Hepatocyte (in vitro differentiated cells): Measurements from ENCODE around the gene RASSF1. TPM values are rescaled to one million over a fixed set of nuclear protein-coding genes. Genes with fewer than 3 reads are reported as not detected.
A peak's percentile ranks its signal among the peaks of the same experiment; 100 is the strongest.

Experiments
- DNase-seq: peaks from one replicate; pipeline ENCODE4 v3.0.0-alpha.2; 2016; ENCODE audit warnings: low spot score
- H2AFZ ChIP-seq: fragments of 200-600 bp; sonication (generic); 2 replicates; pipeline ENCODE4 v1.6.0; 2016; ENCODE audit warnings: antibody characterized with exemption, mild to moderate bottlenecking
- H3K27ac ChIP-seq: fragments of 200-600 bp; sonication (generic); 2 replicates; pipeline ENCODE4 v1.5.1; 2016; ENCODE audit warnings: mild to moderate bottlenecking
- H3K27me3 ChIP-seq: fragments of 200-600 bp; sonication (generic); 2 replicates; pipeline ENCODE4 v1.6.1; 2016
- H3K36me3 ChIP-seq: fragments of 200-600 bp; sonication (generic); replicated peaks from 2 replicates; pipeline ENCODE4 v1.5.1; 2016; ENCODE audit warnings: low read depth; ENCODE audit not compliant: insufficient read depth
- H3K4me1 ChIP-seq: fragments of 200-600 bp; sonication (generic); 2 replicates; pipeline ENCODE4 v1.5.1; 2016; ENCODE audit warnings: mild to moderate bottlenecking, moderate library complexity; ENCODE audit not compliant: insufficient read depth
- H3K4me2 ChIP-seq: fragments of 200-600 bp; sonication (generic); 2 replicates; pipeline ENCODE4 v1.6.0; 2016
- H3K4me3 ChIP-seq: fragments of 200-600 bp; sonication (generic); 2 replicates; pipeline ENCODE4 v1.5.1; 2016; ENCODE audit warnings: mild to moderate bottlenecking
- H3K79me2 ChIP-seq: fragments of 200-600 bp; sonication (generic); 2 replicates; pipeline ENCODE4 v1.6.0; 2017; ENCODE audit warnings: mild to moderate bottlenecking
- H3K9me2 ChIP-seq: fragments of 200-600 bp; sonication (generic); replicated peaks from 2 replicates; pipeline ENCODE4 v1.6.0; 2017; ENCODE audit warnings: mild to moderate bottlenecking; ENCODE audit not compliant: insufficient read depth
- H3K9me3 ChIP-seq: fragments of 200-600 bp; sonication (generic); 2 replicates; pipeline ENCODE4 v1.5.1; 2016; ENCODE audit warnings: low read depth, mild to moderate bottlenecking
- H4K20me1 ChIP-seq: fragments of 200-600 bp; sonication (generic); 2 replicates; pipeline ENCODE4 v1.6.0; 2016; ENCODE audit warnings: mild to moderate bottlenecking; ENCODE audit not compliant: insufficient read depth, poor library complexity, severe bottlenecking
- CTCF ChIP-seq: fragments of 200-600 bp; sonication (generic); IDR thresholded peaks from 2 replicates; pipeline ENCODE4 v1.5.1; 2016; ENCODE audit warnings: antibody characterized with exemption, mild to moderate bottlenecking; ENCODE audit not compliant: poor library complexity
- EZH2 ChIP-seq: fragments of 200-600 bp; sonication (generic); IDR thresholded peaks from 2 replicates; pipeline ENCODE4 v1.6.1; 2016; ENCODE audit warnings: antibody characterized with exemption, mild to moderate bottlenecking, borderline replicate concordance
- EZH2phosphoT487 ChIP-seq: fragments of 200-600 bp; sonication (generic); IDR thresholded peaks from one replicate; pipeline ENCODE4 v1.6.1; 2018; ENCODE audit warnings: antibody characterized with exemption, mild to moderate bottlenecking, low read depth, moderate library complexity; ENCODE audit not compliant: unreplicated experiment, severe bottlenecking
- WGBS: methylation state at CpG from one replicate; pipeline ENCODE4 v1.1.6; 2016; ENCODE audit warnings: low lambda C conversion rate; ENCODE audit errors: missing lambda C conversion rate; 5-methylcytosine and 5-hydroxymethylcytosine counted together
- polyA plus RNA-seq: library from polyadenylated mRNA; unstranded; fragments of >200 nt; fragmentation: Nextera tagmentation; extraction: Ambion mirVana; gene quantifications from 2 replicates; pipeline ENCODE4 v1.2.1, GENCODE V29; 2016
- total RNA-seq: library from RNA; depleted of rRNA; stranded (reverse); fragments of >200 nt; gene quantifications from 2 replicates; pipeline ENCODE4 v1.2.3, GENCODE V29; 2014

RASSF1 gene
- total and polyA plus RNA-seq, 2 experiments from 2014 or later, result 11.3 to 22.9 TPM

DNA sequence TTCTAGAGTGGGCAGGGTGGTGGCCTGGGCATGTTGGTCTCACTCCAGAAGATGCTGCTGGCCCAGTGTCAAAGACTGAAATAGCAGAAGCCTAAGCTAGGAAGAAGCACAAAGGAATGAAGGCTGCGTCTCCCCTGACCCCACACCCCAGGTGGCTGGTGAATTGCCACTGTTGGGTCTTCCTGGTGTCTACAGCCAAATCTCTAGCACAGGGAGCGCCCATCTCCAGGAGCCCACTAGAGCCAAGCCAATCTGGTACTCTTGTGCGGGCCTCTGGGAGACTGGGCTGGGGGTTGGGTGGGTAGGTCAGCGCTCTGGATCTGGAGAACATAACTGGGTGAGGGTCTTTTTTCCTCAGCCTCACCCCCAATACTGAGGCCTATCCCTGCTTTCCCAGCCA is 13.5 kb downstream of the RASSF1 start:
- peaks cover 24% of the 10 kb centered on the region for H3K79me2 ChIP-seq
- peaks cover 2% of the 10 kb centered on the region for H4K20me1 ChIP-seq
- H3K36me3 ChIP-seq, result no peaks in the 10 kb centered on the region
- no peaks in the 10 kb centered on the region for H3K27me3 ChIP-seq
- no peak for DNase-seq
- H3K9me3 ChIP-seq, result no peaks in the 10 kb centered on the region
- no peaks in the 10 kb centered on the region for H3K9me2 ChIP-seq
- peaks cover 19% of the 10 kb centered on the region for H3K4me1 ChIP-seq
- peak overlapping the region; percentile 18 for H3K4me3 ChIP-seq
- TF ChIP-seq EZH2phosphoT487, result no peak
- no peak for TF ChIP-seq CTCF
- no peak for TF ChIP-seq EZH2
- WGBS, result 85% methylated on average over 4 of the region's 4 CpGs
- no peak overlapping the region for H3K27ac ChIP-seq
- H2AFZ ChIP-seq, result no peak overlapping the region
- peak overlapping the region; percentile 86 for H3K4me2 ChIP-seq

DNA sequence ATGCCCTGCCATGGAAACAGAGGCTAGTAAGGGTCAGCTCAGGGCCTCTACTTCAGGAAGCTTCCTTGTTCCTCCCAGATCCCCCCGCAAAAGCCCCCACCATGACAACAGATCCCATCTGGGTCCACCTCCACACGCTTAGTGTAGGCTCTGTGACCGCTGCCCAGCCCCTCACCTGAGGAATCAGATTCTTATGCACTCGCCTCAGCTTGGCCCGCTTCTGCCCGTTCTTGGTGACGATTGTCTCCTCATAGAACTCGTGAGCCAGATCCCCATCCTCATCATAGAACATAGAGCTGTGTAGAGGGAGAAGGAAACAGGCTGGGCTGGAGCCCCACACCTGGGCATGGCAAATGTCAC is 14.5 kb downstream of the RASSF1 start:
- H3K4me3 ChIP-seq, result no peak overlapping the region
- H3K4me1 ChIP-seq, result peaks cover 24% of the 10 kb centered on the region
- no peaks in the 10 kb centered on the region for H3K9me3 ChIP-seq
- H2AFZ ChIP-seq, result no peak overlapping the region
- H3K27ac ChIP-seq, result no peak overlapping the region
- no peak overlapping the region for H3K4me2 ChIP-seq
- TF ChIP-seq EZH2phosphoT487 (no peak), EZH2 (no peak), CTCF (no peak)
- H3K79me2 ChIP-seq, result peaks cover 20% of the 10 kb centered on the region
- 95% methylated on average over 8 of the region's 8 CpGs for whole genome bisulfite sequencing
- H3K36me3 ChIP-seq, result no peaks in the 10 kb centered on the region
- no peak for DNase-seq
- H4K20me1 ChIP-seq, result peaks cover 2% of the 10 kb centered on the region
- H3K9me2 ChIP-seq, result no peaks in the 10 kb centered on the region
- H3K27me3 ChIP-seq, result no peaks in the 10 kb centered on the region

DNA sequence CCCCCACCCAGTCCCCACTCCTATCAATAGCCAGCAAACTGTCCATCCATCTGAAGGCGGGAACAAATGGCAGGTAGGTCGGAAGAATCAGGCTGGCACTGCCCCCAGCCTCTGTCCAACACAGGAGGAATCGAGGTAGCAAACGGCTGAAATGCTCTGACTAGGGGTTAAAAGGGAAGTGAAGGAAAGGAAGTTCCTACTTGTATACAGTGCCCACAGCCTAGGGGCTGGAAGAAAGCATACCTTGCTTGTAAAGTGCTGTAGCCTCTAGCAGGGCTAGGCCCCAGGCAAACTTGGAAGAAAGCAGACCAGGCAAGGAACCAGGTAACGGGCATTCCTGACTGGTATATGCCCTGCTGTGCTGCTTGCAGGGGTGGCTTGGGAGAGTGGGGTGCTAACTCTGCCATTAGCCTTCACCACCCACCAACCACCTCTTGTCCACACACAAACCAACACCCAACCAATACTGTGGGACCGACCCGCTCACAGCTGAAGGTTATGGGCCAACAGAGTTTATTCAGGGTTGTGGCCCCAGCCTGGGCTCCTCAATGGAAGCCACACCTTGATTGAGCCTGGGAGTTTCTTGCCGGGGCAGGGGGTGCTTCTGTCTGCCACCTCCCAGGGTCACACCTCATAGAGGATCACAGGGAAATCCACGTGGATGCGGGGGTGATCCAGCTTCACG is 15.0 kb downstream of the RASSF1 start:
- Histone ChIP-seq H3K9me2 (no peaks in the 10 kb centered on the region), H3K79me2 (peaks cover 22% of the 10 kb centered on the region), H3K9me3 (no peaks in the 10 kb centered on the region), H3K4me3 (no peak overlapping the region), H2AFZ (no peak overlapping the region), H3K4me1 (peaks cover 24% of the 10 kb centered on the region), H3K27me3 (no peaks in the 10 kb centered on the region), H3K27ac (no peak overlapping the region), H3K36me3 (no peaks in the 10 kb centered on the region), H3K4me2 (no peak overlapping the region), H4K20me1 (peaks cover 2% of the 10 kb centered on the region)
- 96% methylated on average over 11 of the region's 11 CpGs for WGBS
- no peak for TF ChIP-seq CTCF
- no peak for TF ChIP-seq EZH2phosphoT487
- TF ChIP-seq EZH2, result no peak
- DNase-seq, result no peak

DNA sequence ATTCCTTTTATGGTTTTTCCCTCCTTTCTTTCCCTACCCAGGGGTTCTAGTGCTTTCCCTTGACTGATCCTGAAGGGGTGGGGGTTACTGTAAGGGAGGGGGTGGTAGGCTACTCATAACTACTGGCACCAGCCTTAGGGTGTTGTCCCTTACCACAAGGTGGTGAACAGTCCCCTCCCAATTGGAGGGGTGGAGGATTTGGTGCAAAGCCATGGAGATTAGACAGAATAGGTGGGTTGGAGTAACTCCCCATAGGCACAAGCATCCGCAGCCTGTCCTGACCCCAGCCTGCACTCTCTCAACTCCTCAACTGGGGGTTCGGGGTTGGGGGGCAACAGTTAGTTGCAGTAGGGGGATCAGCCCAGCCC is 15.5 kb downstream of the RASSF1 start:
- Histone ChIP-seq H3K27me3 (no peaks in the 10 kb centered on the region), H3K27ac (no peak overlapping the region), H3K4me1 (peaks cover 27% of the 10 kb centered on the region), H3K4me3 (no peak overlapping the region), H3K9me2 (no peaks in the 10 kb centered on the region), H4K20me1 (peaks cover 2% of the 10 kb centered on the region), H3K79me2 (peaks cover 27% of the 10 kb centered on the region), H2AFZ (no peak overlapping the region), H3K36me3 (no peaks in the 10 kb centered on the region), H3K9me3 (no peaks in the 10 kb centered on the region), H3K4me2 (no peak overlapping the region)
- 94% methylated on average over 2 of the region's 2 CpGs for WGBS
- no peak for DNase-seq
- TF ChIP-seq EZH2 (no peak), EZH2phosphoT487 (no peak), CTCF (no peak)
